T-helper 2 cell treated with Interferon-gamma antibody and Interleukin-4, amounts not matched to agents 5 μg/mL and 100 μg/mL, for 36 hours (primary cell): Measurements from ENCODE around the gene UCP1.

Experiments
- DNase-seq: peaks from one replicate; pipeline ENCODE4 v3.0.0; 2021; ENCODE audit warnings: low spot score
- H3K27ac Mint-ChIP-seq: one replicate; pipeline ENCODE4 v1.8.0; 2021; ENCODE audit warnings: mild to moderate bottlenecking, mixed read lengths
- H3K27me3 Mint-ChIP-seq: one replicate; pipeline ENCODE4 v1.8.0; 2021; ENCODE audit warnings: low read depth, mixed read lengths
- H3K36me3 Mint-ChIP-seq: one replicate; pipeline ENCODE4 v1.8.0; 2021; ENCODE audit warnings: low read depth, mixed read lengths
- H3K4me1 Mint-ChIP-seq: one replicate; pipeline ENCODE4 v1.8.0; 2021; ENCODE audit warnings: low read depth, mixed read lengths
- H3K4me3 Mint-ChIP-seq: one replicate; pipeline ENCODE4 v1.8.0; 2022; ENCODE audit warnings: mild to moderate bottlenecking, moderate library complexity, mixed read lengths
- H3K9me3 Mint-ChIP-seq: one replicate; pipeline ENCODE4 v1.8.0; 2021; ENCODE audit warnings: mixed read lengths

UCP1 gene

GRCh38 chr4:140581078-140581477, 12.3 kb upstream of the UCP1 start:
- Mint-ChIP-seq H3K27ac (no peak overlapping the region), H3K36me3 (no peaks in the 10 kb centered on the region), H3K9me3 (no peaks in the 10 kb centered on the region), H3K27me3 (peaks cover 40% of the 10 kb centered on the region), H3K4me1 (no peaks in the 10 kb centered on the region), H3K4me3 (no peak overlapping the region)
- no peak for DNase-seq

- peaks cover 45% of the 10 kb centered on the region for H3K27me3 Mint-ChIP-seq
- H3K36me3 Mint-ChIP-seq, result no peaks in the 10 kb centered on the region
- H3K27ac Mint-ChIP-seq, result no peak overlapping the region
- no peak overlapping the region for H3K4me3 Mint-ChIP-seq
- no peaks in the 10 kb centered on the region for H3K9me3 Mint-ChIP-seq
- no peak for DNase-seq
- H3K4me1 Mint-ChIP-seq, result no peaks in the 10 kb centered on the region
Observed at GRCh38 chr4:140579278-140579677, 10.5 kb upstream of the UCP1 start.

GRCh38 chr4:140575489-140575888, 6.7 kb upstream of the UCP1 start:
- Mint-ChIP-seq H3K36me3 (no peaks in the 10 kb centered on the region), H3K27me3 (peaks cover 55% of the 10 kb centered on the region), H3K4me3 (no peak overlapping the region), H3K27ac (no peak overlapping the region), H3K9me3 (peaks cover 3% of the 10 kb centered on the region), H3K4me1 (no peaks in the 10 kb centered on the region)
- DNase-seq, result no peak

- H3K4me1 Mint-ChIP-seq, result peaks cover 2% of the 10 kb centered on the region
- H3K9me3 Mint-ChIP-seq, result peaks cover 4% of the 10 kb centered on the region
- no peak overlapping the region for H3K27ac Mint-ChIP-seq
- H3K27me3 Mint-ChIP-seq, result peaks cover 59% of the 10 kb centered on the region
- no peak for DNase-seq
- H3K4me3 Mint-ChIP-seq, result no peak overlapping the region
- H3K36me3 Mint-ChIP-seq, result no peaks in the 10 kb centered on the region
Observed at GRCh38 chr4:140571620-140572019, 2.9 kb upstream of the UCP1 start.

GRCh38 chr4:140569307-140569638, 512 bp upstream of the UCP1 start:
- Mint-ChIP-seq H3K4me1 (peaks cover 2% of the 10 kb centered on the region), H3K9me3 (peaks cover 4% of the 10 kb centered on the region), H3K27ac (no peak overlapping the region), H3K27me3 (peaks cover 52% of the 10 kb centered on the region), H3K36me3 (no peaks in the 10 kb centered on the region), H3K4me3 (peak overlapping the region; percentile 46)
- DNase-seq, result no peak

GRCh38 chr4:140559696-140560095, 9.1 kb downstream of the UCP1 start:
- Mint-ChIP-seq H3K4me1 (peaks cover 11% of the 10 kb centered on the region), H3K27me3 (peaks cover 33% of the 10 kb centered on the region), H3K27ac (no peak overlapping the region), H3K4me3 (no peak overlapping the region), H3K36me3 (no peaks in the 10 kb centered on the region), H3K9me3 (no peaks in the 10 kb centered on the region)
- no peak for DNase-seq

- no peaks in the 10 kb centered on the region for H3K36me3 Mint-ChIP-seq
- no peak overlapping the region for H3K27ac Mint-ChIP-seq
- no peak overlapping the region for H3K4me3 Mint-ChIP-seq
- DNase-seq, result no peak
- peaks cover 32% of the 10 kb centered on the region for H3K27me3 Mint-ChIP-seq
- no peaks in the 10 kb centered on the region for H3K9me3 Mint-ChIP-seq
- peaks cover 11% of the 10 kb centered on the region for H3K4me1 Mint-ChIP-seq
Observed at GRCh38 chr4:140557831-140558435, 10.8 kb downstream of the UCP1 start.

- Mint-ChIP-seq H3K27me3 (peaks cover 25% of the 10 kb centered on the region), H3K27ac (no peak overlapping the region), H3K4me3 (no peak overlapping the region), H3K9me3 (no peaks in the 10 kb centered on the region), H3K36me3 (peaks cover 4% of the 10 kb centered on the region), H3K4me1 (peaks cover 11% of the 10 kb centered on the region)
- DNase-seq, result peak; percentile 56
Observed at GRCh38 chr4:140556372-140557085, 12.2 kb downstream of the UCP1 start.

- H3K36me3 Mint-ChIP-seq, result peaks cover 5% of the 10 kb centered on the region
Observed at GRCh38 chr4:140533951-140534480, 34.7 kb downstream of the UCP1 start.

GRCh38 chr4:140529434-140529833, 39.3 kb downstream of the UCP1 start:
- no peak overlapping the region for H3K27ac Mint-ChIP-seq

More at GRCh38 chr4:140533951-140534480, 34.7 kb downstream of the UCP1 start:
- no peaks in the 10 kb centered on the region for H3K9me3 Mint-ChIP-seq
- DNase-seq, result no peak
- no peak overlapping the region for H3K4me3 Mint-ChIP-seq
- H3K27ac Mint-ChIP-seq, result no peak overlapping the region
- no peaks in the 10 kb centered on the region for H3K27me3 Mint-ChIP-seq
- peaks cover 5% of the 10 kb centered on the region for H3K4me1 Mint-ChIP-seq

GRCh38 chr4:140523857-140524742, 44.7 kb downstream of the UCP1 start, which contains the start of gene ELMOD2:
Gene ELMOD2 (plus strand): TSS chr4:140524168. CDS start chr4:140525429, 1,261 bp downstream.
- DNase-seq, result peak; percentile 97
- Mint-ChIP-seq H3K4me1 (peaks cover 18% of the 10 kb centered on the region), H3K27ac (peak within 1 kb of the TSS; percentile 57), H3K27me3 (peaks cover 4% of the 10 kb centered on the region), H3K9me3 (peaks cover 5% of the 10 kb centered on the region), H3K4me3 (peak within 1 kb of the TSS; percentile 87), H3K36me3 (peaks cover 14% of the 10 kb centered on the region)

More at GRCh38 chr4:140529434-140529833, 39.3 kb downstream of the UCP1 start:
- H3K36me3 Mint-ChIP-seq, result peaks cover 15% of the 10 kb centered on the region
- H3K4me3 Mint-ChIP-seq, result no peak overlapping the region
- H3K4me1 Mint-ChIP-seq, result peaks cover 12% of the 10 kb centered on the region
- peaks cover 5% of the 10 kb centered on the region for H3K9me3 Mint-ChIP-seq
- no peak for DNase-seq
- no peaks in the 10 kb centered on the region for H3K27me3 Mint-ChIP-seq

- H3K9me3 Mint-ChIP-seq, result peaks cover 5% of the 10 kb centered on the region
- H3K4me3 Mint-ChIP-seq, result peak overlapping the region; percentile 87
- H3K4me1 Mint-ChIP-seq, result peaks cover 18% of the 10 kb centered on the region
- no peak for DNase-seq
- H3K36me3 Mint-ChIP-seq, result peaks cover 14% of the 10 kb centered on the region
- H3K27me3 Mint-ChIP-seq, result peaks cover 4% of the 10 kb centered on the region
- H3K27ac Mint-ChIP-seq, result no peak overlapping the region
Observed at GRCh38 chr4:140523370-140523856, 45.3 kb downstream of the UCP1 start.

GRCh38 chr4:140515423-140515822, 53.3 kb downstream of the UCP1 start:
- H3K27ac Mint-ChIP-seq, result no peak overlapping the region
- no peak for DNase-seq
- no peaks in the 10 kb centered on the region for H3K36me3 Mint-ChIP-seq
- no peaks in the 10 kb centered on the region for H3K4me1 Mint-ChIP-seq
- H3K27me3 Mint-ChIP-seq, result peaks cover 30% of the 10 kb centered on the region
- no peaks in the 10 kb centered on the region for H3K9me3 Mint-ChIP-seq
- H3K4me3 Mint-ChIP-seq, result no peak overlapping the region
